Skeletal muscle cell (primary cell): Measurements from ENCODE around the gene EDC4.
"Not testable (repeated sequence)": the region's sequence is repeated elsewhere in the genome, so short reads cannot be mapped to it uniquely, and the experiment has no call there.

Experiments used
- DNase-seq: peaks from one replicate; pipeline ENCODE4 v3.0.0-alpha.2; 2010; ENCODE audit warnings: low read depth
- H3K4me3 ChIP-seq: 2 replicates; pipeline ENCODE4 v1.5.1; 2011; ENCODE audit warnings: low read depth, mild to moderate bottlenecking, control low read depth, low read length, moderate library complexity

EDC4 gene, protein sequence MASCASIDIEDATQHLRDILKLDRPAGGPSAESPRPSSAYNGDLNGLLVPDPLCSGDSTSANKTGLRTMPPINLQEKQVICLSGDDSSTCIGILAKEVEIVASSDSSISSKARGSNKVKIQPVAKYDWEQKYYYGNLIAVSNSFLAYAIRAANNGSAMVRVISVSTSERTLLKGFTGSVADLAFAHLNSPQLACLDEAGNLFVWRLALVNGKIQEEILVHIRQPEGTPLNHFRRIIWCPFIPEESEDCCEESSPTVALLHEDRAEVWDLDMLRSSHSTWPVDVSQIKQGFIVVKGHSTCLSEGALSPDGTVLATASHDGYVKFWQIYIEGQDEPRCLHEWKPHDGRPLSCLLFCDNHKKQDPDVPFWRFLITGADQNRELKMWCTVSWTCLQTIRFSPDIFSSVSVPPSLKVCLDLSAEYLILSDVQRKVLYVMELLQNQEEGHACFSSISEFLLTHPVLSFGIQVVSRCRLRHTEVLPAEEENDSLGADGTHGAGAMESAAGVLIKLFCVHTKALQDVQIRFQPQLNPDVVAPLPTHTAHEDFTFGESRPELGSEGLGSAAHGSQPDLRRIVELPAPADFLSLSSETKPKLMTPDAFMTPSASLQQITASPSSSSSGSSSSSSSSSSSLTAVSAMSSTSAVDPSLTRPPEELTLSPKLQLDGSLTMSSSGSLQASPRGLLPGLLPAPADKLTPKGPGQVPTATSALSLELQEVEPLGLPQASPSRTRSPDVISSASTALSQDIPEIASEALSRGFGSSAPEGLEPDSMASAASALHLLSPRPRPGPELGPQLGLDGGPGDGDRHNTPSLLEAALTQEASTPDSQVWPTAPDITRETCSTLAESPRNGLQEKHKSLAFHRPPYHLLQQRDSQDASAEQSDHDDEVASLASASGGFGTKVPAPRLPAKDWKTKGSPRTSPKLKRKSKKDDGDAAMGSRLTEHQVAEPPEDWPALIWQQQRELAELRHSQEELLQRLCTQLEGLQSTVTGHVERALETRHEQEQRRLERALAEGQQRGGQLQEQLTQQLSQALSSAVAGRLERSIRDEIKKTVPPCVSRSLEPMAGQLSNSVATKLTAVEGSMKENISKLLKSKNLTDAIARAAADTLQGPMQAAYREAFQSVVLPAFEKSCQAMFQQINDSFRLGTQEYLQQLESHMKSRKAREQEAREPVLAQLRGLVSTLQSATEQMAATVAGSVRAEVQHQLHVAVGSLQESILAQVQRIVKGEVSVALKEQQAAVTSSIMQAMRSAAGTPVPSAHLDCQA (N-terminal part only)

GRCh38 chr16:67872631-67873434 lies at the start of gene EDC4:
TSS of gene EDC4 (plus strand) at chr16:67873052. CDS start at chr16:67873262, 210 bp downstream.
- H3K4me3 ChIP-seq: peak within 1 kb of the TSS; percentile 84
- no peak for DNase-seq

DNA sequence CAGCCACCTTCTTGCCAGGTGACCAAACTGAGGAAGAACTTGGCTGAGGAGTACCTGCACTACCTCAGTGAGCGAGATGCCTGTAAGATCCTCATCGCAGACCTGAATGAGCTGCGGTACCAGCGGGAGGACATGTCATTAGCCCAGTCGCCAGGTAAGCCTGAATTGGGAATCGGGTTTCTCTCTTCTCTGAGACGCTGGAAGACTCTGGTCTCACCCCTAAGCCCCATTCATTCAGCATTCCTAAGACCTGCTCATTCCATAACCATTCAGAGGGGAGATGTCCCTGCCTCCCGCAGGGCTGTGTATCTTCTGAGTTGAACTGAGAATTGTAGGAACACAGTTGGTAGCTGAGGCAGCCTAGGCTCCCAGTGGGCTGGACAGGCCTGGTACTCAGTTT lies 47.7 kb upstream of the EDC4 start:
- H3K4me3 ChIP-seq: no peak overlapping the region
- no peak for DNase-seq

- no peak for DNase-seq
- no peak overlapping the region for H3K4me3 ChIP-seq
Observed at GRCh38 chr16:67825906-67826305, 46.9 kb upstream of the EDC4 start.

GRCh38 chr16:67828651-67829050 lies 44.2 kb upstream of the EDC4 start:
- DNase-seq: no peak
- H3K4me3 ChIP-seq: no peak overlapping the region

DNA sequence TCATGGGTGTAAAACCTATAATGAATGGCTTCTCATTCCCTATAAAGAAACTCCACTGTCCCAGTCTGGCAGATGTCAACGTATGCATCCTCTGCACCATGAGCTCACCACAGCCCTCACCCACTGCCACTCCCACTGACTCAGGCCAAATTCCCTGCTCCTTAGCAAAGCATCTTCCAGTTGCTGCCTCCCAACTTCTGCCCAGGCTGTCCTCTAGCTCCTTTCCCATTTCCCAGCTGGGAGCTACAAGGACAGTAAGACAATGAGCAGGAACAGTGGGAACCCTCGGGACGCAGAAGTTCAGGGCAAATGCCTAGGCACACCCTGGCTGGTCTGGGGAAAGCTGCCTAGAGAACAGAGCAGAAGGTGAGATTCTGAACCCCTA lies 39.8 kb upstream of the EDC4 start:
- DNase-seq: no peak
- peak overlapping the region; percentile 82 for H3K4me3 ChIP-seq

DNA sequence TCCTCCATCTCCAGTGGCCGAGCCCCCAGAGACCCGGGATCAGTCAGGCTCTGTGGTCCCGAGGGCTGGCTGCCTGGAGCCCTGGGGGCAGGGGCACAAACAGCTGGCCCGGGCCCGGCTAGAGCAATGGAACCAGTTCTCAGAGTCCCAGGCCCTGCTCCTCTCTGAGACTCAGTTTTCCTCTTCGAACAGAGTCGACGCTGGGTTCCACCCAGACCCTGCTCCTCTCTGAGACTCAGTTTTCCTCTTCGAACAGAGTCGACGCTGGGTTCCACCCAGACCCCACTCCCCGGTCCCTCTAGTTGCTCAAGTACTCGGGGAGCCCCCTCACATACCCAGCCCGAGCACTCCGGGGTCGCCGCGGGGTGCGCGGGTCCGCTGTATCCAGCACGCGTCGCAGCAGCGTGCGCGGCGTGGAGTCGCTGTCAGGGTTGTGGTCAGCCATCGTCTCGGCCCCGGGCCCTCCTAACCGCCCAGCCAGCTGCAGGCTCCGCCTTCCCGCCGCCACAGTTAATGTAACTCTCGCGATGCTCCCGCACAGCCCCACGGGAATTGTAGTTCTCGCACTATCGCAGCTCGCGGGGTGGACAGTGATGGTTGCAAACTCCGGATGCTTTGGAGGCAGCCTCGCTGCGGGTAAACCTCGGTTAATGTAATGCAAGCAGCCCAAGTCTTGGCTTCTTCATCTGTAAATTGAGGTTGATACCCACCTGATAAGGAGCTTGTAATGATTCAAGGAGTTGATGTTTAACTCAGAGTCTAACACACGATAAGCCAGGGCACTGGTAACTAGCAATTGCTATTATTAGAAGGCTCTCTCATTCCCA lies 39.2 kb upstream of the EDC4 start:
- H3K4me3 ChIP-seq: peak overlapping the region; percentile 82
- peak; percentile 59 for DNase-seq

- peak overlapping the region; percentile 82 for H3K4me3 ChIP-seq
- no peak for DNase-seq
Observed at GRCh38 chr16:67834242-67834614, 38.6 kb upstream of the EDC4 start.

DNA sequence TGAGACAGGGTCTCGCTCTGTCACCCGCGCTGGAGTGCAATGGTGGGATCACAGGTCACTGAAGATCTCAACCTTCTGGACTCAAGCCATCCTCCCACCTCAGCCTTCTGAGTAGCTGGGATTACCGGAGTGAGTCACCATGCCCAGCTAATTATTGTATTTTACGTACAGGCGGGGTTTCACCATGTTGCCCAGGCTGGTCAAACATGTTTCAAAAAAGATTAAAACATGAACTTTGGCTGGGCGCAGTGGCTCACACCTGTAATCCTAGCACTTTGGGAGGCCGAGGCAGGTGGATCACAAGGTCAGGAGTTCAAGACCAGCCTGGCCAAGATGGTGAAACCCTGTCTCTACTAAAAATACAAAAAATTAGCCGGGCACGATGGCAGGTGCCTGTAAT lies 35.7 kb upstream of the EDC4 start:
- not testable (repeated sequence) for DNase-seq

DNA sequence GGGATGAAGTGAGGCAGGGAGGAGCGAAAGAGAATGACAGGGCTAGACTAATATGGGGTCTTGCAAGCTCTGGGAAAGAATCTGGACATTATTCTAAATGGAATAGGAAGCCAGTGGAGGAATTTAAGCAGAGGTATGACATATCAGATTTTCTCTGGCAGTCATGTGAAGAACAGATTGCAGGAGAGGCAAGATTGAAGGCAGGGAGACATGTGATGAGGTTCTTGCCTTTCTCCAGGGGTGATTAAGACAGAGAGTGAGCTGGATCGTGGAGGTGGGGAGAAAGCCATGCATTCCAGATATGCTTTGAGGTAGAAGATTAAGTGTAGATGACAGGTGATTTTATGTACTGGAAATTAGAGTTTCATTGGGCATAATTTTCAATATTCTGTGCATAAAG lies 35.0 kb upstream of the EDC4 start:
- no peak overlapping the region for H3K4me3 ChIP-seq
- DNase-seq: no peak

More for the DNA sequence above, 35.7 kb upstream of the EDC4 start:
- not testable (repeated sequence) for H3K4me3 ChIP-seq

DNA sequence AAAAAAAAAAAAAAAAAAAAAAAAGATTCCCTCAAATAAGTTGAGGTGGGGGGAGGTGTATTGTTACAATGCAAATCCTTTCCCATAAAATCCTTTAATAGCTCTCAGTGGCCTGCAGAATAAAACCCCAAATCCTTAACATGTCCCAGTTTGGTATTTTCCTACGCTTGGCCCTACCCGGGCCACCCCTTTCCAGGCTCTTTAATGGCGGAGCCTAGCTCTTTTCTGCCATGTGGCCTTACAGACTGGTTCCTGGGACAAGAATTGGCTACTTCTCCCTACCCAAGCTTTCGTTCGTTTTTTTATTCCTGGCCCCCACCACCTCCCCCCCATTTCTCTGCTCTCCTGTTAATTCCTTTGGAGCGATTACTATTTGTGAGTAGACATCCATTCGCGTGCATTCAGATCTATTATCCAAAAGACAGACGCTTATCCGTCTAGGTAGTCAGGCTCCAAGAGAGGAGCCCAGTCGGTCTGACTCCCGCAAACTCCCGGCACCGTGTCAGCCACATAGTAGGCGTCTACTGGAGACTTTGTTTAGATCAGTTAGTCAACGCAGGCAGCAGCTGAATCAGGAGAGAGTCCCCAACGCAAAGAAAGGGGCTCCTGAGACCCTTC lies 31.5 kb upstream of the EDC4 start:
- H3K4me3 ChIP-seq: peak overlapping the region; percentile 75
- DNase-seq: no peak

GRCh38 chr16:67841816-67842508 lies 30.9 kb upstream of the EDC4 start, which contains the start of gene THAP11:
TSS of gene THAP11 (plus strand) at chr16:67842320. CDS start at chr16:67842555, 235 bp downstream.
- H3K4me3 ChIP-seq: peak within 1 kb of the TSS; percentile 75
- DNase-seq: peak; percentile 74

DNA sequence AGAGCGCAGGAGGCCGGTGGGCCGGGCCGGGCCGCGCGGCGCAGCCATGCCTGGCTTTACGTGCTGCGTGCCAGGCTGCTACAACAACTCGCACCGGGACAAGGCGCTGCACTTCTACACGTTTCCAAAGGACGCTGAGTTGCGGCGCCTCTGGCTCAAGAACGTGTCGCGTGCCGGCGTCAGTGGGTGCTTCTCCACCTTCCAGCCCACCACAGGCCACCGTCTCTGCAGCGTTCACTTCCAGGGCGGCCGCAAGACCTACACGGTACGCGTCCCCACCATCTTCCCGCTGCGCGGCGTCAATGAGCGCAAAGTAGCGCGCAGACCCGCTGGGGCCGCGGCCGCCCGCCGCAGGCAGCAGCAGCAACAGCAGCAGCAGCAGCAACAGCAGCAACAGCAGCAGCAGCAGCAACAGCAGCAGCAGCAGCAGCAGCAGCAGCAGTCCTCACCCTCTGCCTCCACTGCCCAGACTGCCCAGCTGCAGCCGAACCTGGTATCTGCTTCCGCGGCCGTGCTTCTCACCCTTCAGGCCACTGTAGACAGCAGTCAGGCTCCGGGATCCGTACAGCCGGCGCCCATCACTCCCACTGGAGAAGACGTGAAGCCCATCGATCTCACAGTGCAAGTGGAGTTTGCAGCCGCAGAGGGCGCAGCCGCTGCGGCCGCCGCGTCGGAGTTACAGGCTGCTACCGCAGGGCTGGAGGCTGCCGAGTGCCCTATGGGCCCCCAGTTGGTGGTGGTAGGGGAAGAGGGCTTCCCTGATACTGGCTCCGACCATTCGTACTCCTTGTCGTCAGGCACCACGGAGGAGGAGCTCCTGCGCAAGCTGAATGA lies 30.1 kb upstream of the EDC4 start:
- H3K4me3 ChIP-seq: peak overlapping the region; percentile 75
- DNase-seq: no peak

- peak overlapping the region; percentile 75 for H3K4me3 ChIP-seq
- no peak for DNase-seq
Observed at GRCh38 chr16:67843343-67843765, 29.5 kb upstream of the EDC4 start.

GRCh38 chr16:67844497-67844896 lies 28.4 kb upstream of the EDC4 start:
- H3K4me3 ChIP-seq: peak overlapping the region; percentile 7
- no peak for DNase-seq

DNA sequence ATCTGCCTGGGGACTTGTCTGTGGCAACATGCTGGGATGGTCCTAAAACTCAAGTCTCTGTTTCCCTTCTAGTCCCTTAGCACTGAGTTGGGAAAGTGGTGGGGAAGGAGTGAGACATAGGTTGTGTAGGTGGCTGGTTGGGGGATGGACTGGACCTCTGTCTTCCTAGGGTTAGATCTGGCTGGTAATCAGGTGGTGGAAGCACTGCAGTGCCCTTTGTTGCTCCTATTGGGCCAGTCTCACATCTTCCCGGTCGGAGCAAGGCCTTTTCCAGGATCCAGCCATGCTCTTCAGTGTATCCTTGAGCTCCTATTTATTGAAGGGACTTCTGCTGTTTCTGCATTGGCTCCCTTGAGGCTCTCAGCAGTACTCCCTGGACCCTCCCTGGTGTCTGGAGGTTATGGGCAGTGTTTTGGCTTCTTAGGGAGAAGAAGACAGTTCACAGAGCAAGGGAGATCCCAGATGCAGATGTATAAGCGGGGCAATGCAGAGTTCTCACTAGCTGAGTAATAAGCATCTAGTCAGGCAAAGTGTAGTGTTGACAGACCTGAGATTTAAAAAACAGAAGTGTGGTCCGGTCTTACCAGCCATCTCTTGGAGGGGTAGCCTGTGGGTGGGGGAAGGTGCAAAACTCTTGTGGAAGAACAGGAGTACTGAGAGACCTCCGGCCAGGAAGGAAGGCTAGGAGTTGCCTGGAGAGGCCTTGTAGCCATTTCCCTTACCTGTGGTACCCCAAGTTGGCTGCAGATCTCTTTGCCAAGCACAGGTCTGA lies 27.4 kb upstream of the EDC4 start:
- peak overlapping the region; percentile 92 for H3K4me3 ChIP-seq
- no peak for DNase-seq

- no peak for DNase-seq
- peak overlapping the region; percentile 92 for H3K4me3 ChIP-seq
Observed at GRCh38 chr16:67846063-67846319, 26.9 kb upstream of the EDC4 start.
